Subcutaneous abdominal adipose tissue (tissue), 5 donors: ENCODE results near the gene NDUFS5.
"Not testable (repeated sequence)": the region's sequence is repeated elsewhere in the genome, so short reads cannot be mapped to it uniquely, and the experiment has no call there.

Experiments
- H3K27ac ChIP-seq: one replicate; pipeline ENCODE4 v1.7.0; 2013; ENCODE audit warnings: low read depth, mild to moderate bottlenecking, inconsistent platforms, low read length, moderate library complexity
- H3K27me3 ChIP-seq, 5 donors: one replicate each; pipeline ENCODE4 v1.7.0; 2013; ENCODE audit warnings: low read length in 5 of 5, inconsistent platforms in 1 of 5; ENCODE audit not compliant: control insufficient read depth in 5 of 5, insufficient read depth in 4 of 5
- H3K36me3 ChIP-seq, 5 donors: one replicate each; pipeline ENCODE4 v1.7.0; 2013; ENCODE audit warnings: low read length in 5 of 5; ENCODE audit not compliant: control insufficient read depth in 5 of 5, insufficient read depth in 5 of 5
- H3K4me1 ChIP-seq, 5 donors: one replicate each; pipeline ENCODE4 v1.7.0; 2013; ENCODE audit warnings: low read length in 5 of 5, mild to moderate bottlenecking in 3 of 5, moderate library complexity in 1 of 5; ENCODE audit not compliant: control insufficient read depth in 5 of 5, insufficient read depth in 5 of 5
- H3K4me3 ChIP-seq, 5 donors: one replicate each; pipeline ENCODE4 v1.7.0; 2013; ENCODE audit warnings: low read length in 5 of 5, low read depth in 1 of 5
- H3K9ac ChIP-seq, 5 donors: one replicate each; pipeline ENCODE4 v1.7.0; 2013; ENCODE audit warnings: low read length in 5 of 5, mild to moderate bottlenecking in 4 of 5, moderate library complexity in 3 of 5
- H3K9me3 ChIP-seq, 5 donors: one replicate each; pipeline ENCODE4 v1.7.0; 2013; ENCODE audit warnings: low read length in 5 of 5; ENCODE audit not compliant: control insufficient read depth in 5 of 5
- donor health status: healthy.
- donor health status: healthy.
- donor health status: healthy.
- donor health status: healthy.
- donor health status: healthy.

NDUFS5 gene

GRCh38 chr1:39014956-39015355 lies 11.2 kb upstream of the NDUFS5 start:
- H3K4me3 ChIP-seq, H3K27me3 ChIP-seq: not testable (repeated sequence)
- peaks cover 0 to 21% (median 11%) of the 10 kb centered on the region in 5 donors for H3K36me3 ChIP-seq

GRCh38 chr1:39016604-39017171 lies 9.5 kb upstream of the NDUFS5 start:
- H3K4me3 ChIP-seq = no peak overlapping the region
- H3K4me1 ChIP-seq = no peaks in the 10 kb centered on the region
- no peak overlapping the region for H3K27ac ChIP-seq
- H3K27me3 ChIP-seq = no peaks in the 10 kb centered on the region
- H3K9me3 ChIP-seq = no peaks in the 10 kb centered on the region
- no peak overlapping the region for H3K9ac ChIP-seq
- H3K36me3 ChIP-seq = peaks cover 0 to 13% (median 3%) of the 10 kb centered on the region in 5 donors

More at GRCh38 chr1:39014956-39015355, 11.2 kb upstream of the NDUFS5 start:
- H3K9ac ChIP-seq, H3K9me3 ChIP-seq, H3K4me1 ChIP-seq, H3K27ac ChIP-seq: not testable (repeated sequence)

DNA sequence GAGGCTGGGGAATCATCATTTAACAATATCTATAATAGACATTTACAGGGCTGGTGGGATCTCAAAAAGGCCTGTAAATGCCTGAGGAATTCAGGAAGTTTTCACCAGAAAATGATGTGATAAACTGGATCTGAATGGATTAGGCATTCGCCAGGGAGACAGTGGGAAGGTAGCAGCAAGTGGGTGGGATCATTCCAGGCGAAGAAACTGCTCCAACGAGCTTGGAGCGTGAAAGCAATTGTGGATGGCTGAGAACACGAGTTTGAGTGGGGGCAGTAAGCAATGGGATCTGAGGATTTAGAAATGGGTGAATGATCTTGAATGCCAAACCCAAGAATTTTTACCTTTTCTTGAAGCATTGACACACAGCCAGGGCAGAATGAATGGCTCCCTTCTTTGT lies 8.9 kb upstream of the NDUFS5 start:
- no peaks in the 10 kb centered on the region for H3K4me1 ChIP-seq
- no peaks in the 10 kb centered on the region for H3K27me3 ChIP-seq
- H3K9me3 ChIP-seq = no peaks in the 10 kb centered on the region
- peaks cover 0 to 8% (median 0%) of the 10 kb centered on the region in 5 donors for H3K36me3 ChIP-seq
- no peak overlapping the region for H3K27ac ChIP-seq
- no peak overlapping the region for H3K4me3 ChIP-seq
- H3K9ac ChIP-seq = no peak overlapping the region

GRCh38 chr1:39020494-39020893 lies 5.7 kb upstream of the NDUFS5 start:
- H3K36me3 ChIP-seq, H3K9me3 ChIP-seq, H3K4me1 ChIP-seq, H3K4me3 ChIP-seq, H3K27me3 ChIP-seq, H3K27ac ChIP-seq, H3K9ac ChIP-seq: not testable (repeated sequence)

- no peak overlapping the region for H3K27ac ChIP-seq
- no peak overlapping the region for H3K9ac ChIP-seq
- no peak overlapping the region for H3K4me3 ChIP-seq
- H3K9me3 ChIP-seq = no peaks in the 10 kb centered on the region
- H3K27me3 ChIP-seq = no peaks in the 10 kb centered on the region
- no peaks in the 10 kb centered on the region for H3K36me3 ChIP-seq
- H3K4me1 ChIP-seq = peaks cover 0 to 8% (median 5%) of the 10 kb centered on the region in 5 donors
These were observed 4.7 kb upstream of the NDUFS5 start for GRCh38 chr1:39021426-39021825.

GRCh38 chr1:39023140-39023539 lies 3.0 kb upstream of the NDUFS5 start:
- H3K36me3 ChIP-seq = no peaks in the 10 kb centered on the region
- no peak overlapping the region for H3K9ac ChIP-seq
- peaks cover 0 to 16% (median 14%) of the 10 kb centered on the region in 5 donors for H3K4me1 ChIP-seq
- H3K27me3 ChIP-seq = no peaks in the 10 kb centered on the region
- H3K9me3 ChIP-seq = no peaks in the 10 kb centered on the region
- no peak overlapping the region for H3K27ac ChIP-seq
- H3K4me3 ChIP-seq = no peak overlapping the region

DNA sequence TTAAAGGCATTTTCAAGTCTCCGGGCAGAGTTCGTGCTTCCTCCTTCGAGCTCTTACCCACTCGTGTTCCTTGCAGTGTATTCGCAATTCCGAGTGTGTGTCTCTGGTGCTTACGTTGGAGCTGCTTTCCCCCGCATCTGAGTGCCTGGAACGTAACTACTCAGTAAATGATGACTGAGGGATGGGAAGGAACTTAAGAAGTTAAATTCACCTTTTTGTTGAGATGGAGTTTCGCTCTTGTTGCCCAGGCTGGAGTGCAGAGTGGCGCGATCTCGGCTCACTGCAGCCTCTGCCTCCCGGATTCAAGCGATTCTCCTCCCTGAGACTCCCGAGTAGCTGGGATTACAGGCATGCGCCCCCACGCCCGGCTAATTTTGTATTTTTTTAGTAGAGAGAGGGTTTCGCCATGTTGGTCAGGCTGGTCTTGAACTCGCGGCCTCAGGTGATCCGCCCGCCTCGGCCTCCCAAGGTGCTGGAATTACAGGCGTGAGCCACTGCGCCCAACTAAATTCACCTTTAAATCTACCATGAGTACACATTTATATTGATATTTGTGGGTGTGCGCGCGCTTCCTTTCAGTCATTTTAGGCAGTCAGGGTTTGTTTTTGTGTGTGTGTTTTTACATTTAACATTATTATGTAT lies 837 bp downstream of the NDUFS5 start:
- H3K9ac ChIP-seq = peak overlapping the region; percentile 89 to 99 (median 93)
- peak overlapping the region; percentile 88 to 100 (median 98) for H3K4me3 ChIP-seq
- H3K4me1 ChIP-seq = peaks cover 0 to 16% (median 14%) of the 10 kb centered on the region in 5 donors
- no peaks in the 10 kb centered on the region for H3K9me3 ChIP-seq
- no peaks in the 10 kb centered on the region for H3K27me3 ChIP-seq
- peak overlapping the region; percentile 93 for H3K27ac ChIP-seq
- H3K36me3 ChIP-seq = peaks cover 8 to 30% (median 20%) of the 10 kb centered on the region in 5 donors

DNA sequence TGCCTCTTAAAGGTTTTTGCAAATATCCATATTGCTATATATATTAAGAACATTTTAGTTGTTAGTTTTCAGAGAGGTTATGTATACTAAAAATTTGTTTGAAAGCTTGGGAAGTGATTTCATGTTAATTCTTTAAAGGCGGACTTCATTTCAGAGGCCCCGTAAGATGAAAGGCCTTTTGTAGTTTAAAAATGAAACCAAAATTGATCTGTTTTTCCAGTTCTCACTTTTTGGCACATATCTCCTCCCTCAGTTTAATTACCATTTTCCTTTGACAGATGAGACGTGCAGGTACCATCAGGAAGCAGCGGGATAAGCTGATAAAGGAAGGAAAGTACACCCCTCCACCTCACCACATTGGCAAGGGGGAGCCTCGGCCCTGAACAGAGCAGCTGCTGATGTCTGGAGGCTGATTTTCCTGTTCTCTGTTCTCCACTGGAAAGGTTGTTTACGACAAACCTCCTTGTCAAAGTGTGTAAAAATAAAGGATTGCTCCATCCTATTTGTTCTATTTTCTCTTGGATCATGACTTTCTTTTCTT lies 8.0 kb downstream of the NDUFS5 start:
- no peaks in the 10 kb centered on the region for H3K27me3 ChIP-seq
- H3K4me3 ChIP-seq = peak overlapping the region in 1 of 5 donors; percentile 36
- H3K27ac ChIP-seq = no peak overlapping the region
- peaks cover 16 to 71% (median 55%) of the 10 kb centered on the region in 5 donors for H3K36me3 ChIP-seq
- H3K4me1 ChIP-seq = peaks cover 0 to 2% (median 0%) of the 10 kb centered on the region in 5 donors
- peak overlapping the region in 1 of 5 donors; percentile 39 for H3K9ac ChIP-seq
- H3K9me3 ChIP-seq = no peaks in the 10 kb centered on the region

GRCh38 chr1:39036678-39037077 lies 10.5 kb downstream of the NDUFS5 start:
- Histone ChIP-seq H3K4me1 (no peaks in the 10 kb centered on the region), H3K9ac (no peak overlapping the region), H3K36me3 (peaks cover 12 to 62% (median 52%) of the 10 kb centered on the region in 5 donors), H3K9me3 (no peaks in the 10 kb centered on the region), H3K27ac (no peak overlapping the region), H3K4me3 (no peak overlapping the region), H3K27me3 (no peaks in the 10 kb centered on the region)

GRCh38 chr1:39043513-39043912 lies 17.4 kb downstream of the NDUFS5 start:
- H3K4me1 ChIP-seq = peaks cover 0 to 13% (median 10%) of the 10 kb centered on the region in 5 donors
- no peak overlapping the region for H3K9ac ChIP-seq
- H3K4me3 ChIP-seq = no peak overlapping the region
- H3K36me3 ChIP-seq = peaks cover 9 to 45% (median 23%) of the 10 kb centered on the region in 5 donors
- H3K9me3 ChIP-seq = no peaks in the 10 kb centered on the region
- H3K27me3 ChIP-seq = no peaks in the 10 kb centered on the region
- no peak overlapping the region for H3K27ac ChIP-seq
